ENCODE data around the gene GNG7.

DNA sequence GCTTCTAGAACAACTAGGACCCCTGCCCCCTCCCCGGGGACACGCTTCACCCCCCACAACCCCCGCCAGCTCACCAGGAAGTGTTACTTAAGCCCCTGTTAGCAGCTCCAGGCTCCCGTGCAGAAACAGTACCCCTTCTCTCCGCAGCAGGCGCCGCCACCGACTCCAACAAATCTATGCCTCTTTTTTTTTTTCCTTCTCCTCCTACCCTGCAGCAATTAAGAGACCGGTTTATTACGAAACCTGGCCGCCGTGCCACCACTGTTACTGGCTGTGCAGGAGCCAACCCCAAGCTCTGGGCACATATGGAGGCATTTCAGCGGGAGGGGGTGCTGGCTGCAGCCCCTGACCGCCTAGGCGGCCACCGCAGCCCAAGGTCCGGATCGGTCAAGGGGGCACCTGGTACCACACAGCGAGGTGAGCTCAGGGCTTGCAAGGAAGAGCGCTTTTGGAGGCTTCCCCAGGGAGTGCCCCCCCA, 224.2 kb downstream of the GNG7 start:
- TF ChIP-seq, protein P1, sequence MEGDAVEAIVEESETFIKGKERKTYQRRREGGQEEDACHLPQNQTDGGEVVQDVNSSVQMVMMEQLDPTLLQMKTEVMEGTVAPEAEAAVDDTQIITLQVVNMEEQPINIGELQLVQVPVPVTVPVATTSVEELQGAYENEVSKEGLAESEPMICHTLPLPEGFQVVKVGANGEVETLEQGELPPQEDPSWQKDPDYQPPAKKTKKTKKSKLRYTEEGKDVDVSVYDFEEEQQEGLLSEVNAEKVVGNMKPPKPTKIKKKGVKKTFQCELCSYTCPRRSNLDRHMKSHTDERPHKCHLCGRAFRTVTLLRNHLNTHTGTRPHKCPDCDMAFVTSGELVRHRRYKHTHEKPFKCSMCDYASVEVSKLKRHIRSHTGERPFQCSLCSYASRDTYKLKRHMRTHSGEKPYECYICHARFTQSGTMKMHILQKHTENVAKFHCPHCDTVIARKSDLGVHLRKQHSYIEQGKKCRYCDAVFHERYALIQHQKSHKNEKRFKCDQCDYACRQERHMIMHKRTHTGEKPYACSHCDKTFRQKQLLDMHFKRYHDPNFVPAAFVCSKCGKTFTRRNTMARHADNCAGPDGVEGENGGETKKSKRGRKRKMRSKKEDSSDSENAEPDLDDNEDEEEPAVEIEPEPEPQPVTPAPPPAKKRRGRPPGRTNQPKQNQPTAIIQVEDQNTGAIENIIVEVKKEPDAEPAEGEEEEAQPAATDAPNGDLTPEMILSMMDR (conservative IDR thresholded peaks at IDR 0.05; ENCODE audit: low read depth, low read length), result no peak; the same call in 1 of the 2 replicates
- TF ChIP-seq EZH2 (IDR thresholded peaks at IDR 0.05; ENCODE audit: low read length, unreplicated experiment), result no peak
